ENCODE results near the gene OGFR.

DNA sequence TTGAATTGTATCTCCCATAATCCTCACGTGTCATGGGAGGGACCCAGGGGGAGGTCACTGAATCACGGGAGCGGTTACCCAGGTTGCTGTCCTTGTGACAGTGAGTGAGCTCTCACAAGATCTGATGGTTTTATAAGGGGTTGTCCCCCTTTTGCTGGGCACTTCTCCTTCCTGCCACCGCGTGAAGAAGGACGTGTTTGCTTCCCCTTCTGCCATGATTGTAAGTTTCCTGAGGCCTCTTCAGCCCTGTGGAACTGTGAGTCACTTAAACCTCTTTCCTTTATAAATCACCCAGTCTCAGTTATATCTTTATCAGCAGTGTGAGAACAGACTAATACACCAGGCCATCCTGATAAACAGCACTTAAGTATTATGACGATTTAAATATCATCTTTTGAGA, 17.3 kb upstream of the OGFR start:
- TF ChIP-seq, protein P1, sequence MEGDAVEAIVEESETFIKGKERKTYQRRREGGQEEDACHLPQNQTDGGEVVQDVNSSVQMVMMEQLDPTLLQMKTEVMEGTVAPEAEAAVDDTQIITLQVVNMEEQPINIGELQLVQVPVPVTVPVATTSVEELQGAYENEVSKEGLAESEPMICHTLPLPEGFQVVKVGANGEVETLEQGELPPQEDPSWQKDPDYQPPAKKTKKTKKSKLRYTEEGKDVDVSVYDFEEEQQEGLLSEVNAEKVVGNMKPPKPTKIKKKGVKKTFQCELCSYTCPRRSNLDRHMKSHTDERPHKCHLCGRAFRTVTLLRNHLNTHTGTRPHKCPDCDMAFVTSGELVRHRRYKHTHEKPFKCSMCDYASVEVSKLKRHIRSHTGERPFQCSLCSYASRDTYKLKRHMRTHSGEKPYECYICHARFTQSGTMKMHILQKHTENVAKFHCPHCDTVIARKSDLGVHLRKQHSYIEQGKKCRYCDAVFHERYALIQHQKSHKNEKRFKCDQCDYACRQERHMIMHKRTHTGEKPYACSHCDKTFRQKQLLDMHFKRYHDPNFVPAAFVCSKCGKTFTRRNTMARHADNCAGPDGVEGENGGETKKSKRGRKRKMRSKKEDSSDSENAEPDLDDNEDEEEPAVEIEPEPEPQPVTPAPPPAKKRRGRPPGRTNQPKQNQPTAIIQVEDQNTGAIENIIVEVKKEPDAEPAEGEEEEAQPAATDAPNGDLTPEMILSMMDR (IDR thresholded peaks at IDR 0.05): no peak
- no peak for TF ChIP-seq POLR2A (IDR thresholded peaks at IDR 0.05)
